GM23338 (cell line): ENCODE data around the gene KLRK1.

ENCODE experiments used
- CTCF ChIP-seq, 2 experiments: fragments of 200-600 bp in 1 of 2; sonication (generic) in 1 of 2; conservative IDR thresholded peaks; 2 replicates each; pipeline versions ENCODE4 v1.5.1 to v1.6.1; 2016 to 2017; ENCODE audit warnings: antibody characterized with exemption in 2 of 2, low read depth in 2 of 2, mild to moderate bottlenecking in 2 of 2, moderate library complexity in 1 of 2
- EZH2 ChIP-seq: fragments of 200-600 bp; sonication (generic); IDR thresholded peaks from one replicate; pipeline ENCODE4 v1.8.0; 2017; ENCODE audit warnings: antibody characterized with exemption, mild to moderate bottlenecking, low read depth; ENCODE audit not compliant: unreplicated experiment
- EZH2phosphoT487 ChIP-seq: fragments of 200-600 bp; sonication (generic); IDR thresholded peaks from one replicate; pipeline ENCODE4 v1.8.1; 2018; ENCODE audit warnings: antibody characterized with exemption; ENCODE audit not compliant: unreplicated experiment
- JUNB ChIP-seq: IDR thresholded peaks from one replicate; pipeline ENCODE4 v1.6.1; 2016; ENCODE audit warnings: antibody characterized with exemption; ENCODE audit not compliant: unreplicated experiment
- POLR2AphosphoS5 ChIP-seq: IDR thresholded peaks from 2 replicates; pipeline ENCODE4 v1.6.1; 2016; ENCODE audit warnings: antibody characterized with exemption, low read depth
- REST ChIP-seq: IDR thresholded peaks from one replicate; pipeline ENCODE4 v1.6.1; 2018; ENCODE audit warnings: antibody characterized with exemption; ENCODE audit not compliant: unreplicated experiment
- STAT1 ChIP-seq: IDR thresholded peaks from one replicate; pipeline ENCODE4 v1.6.1; 2016; ENCODE audit warnings: antibody characterized with exemption; ENCODE audit not compliant: unreplicated experiment
- ZNF114 ChIP-seq: fragments of 250-450 bp; sonication (Bioruptor Pico); IDR thresholded peaks from 2 replicates; pipeline ENCODE4 v1.5.0; 2020; ENCODE audit warnings: mild to moderate bottlenecking, moderate library complexity

GRCh38 chr12:10386857-10387256, 3.0 kb downstream of the KLRK1 start:
- TF ChIP-seq CTCF (conservative IDR thresholded peaks at IDR 0.05; ENCODE audit: low read depth in 2 of 2) (no peak), JUNB (no peak), REST (no peak), EZH2 (no peak), POLR2AphosphoS5 (no peak), ZNF114 (CRISPR knock-in tag) (no peak), EZH2phosphoT487 (no peak), STAT1 (no peak)
